GM19467 (cell line): ENCODE results near the gene PICALM.
"Not testable (repeated sequence)": the region's sequence is repeated elsewhere in the genome, so short reads cannot be mapped to it uniquely, and the experiment has no call there.

ENCODE experiments used
- ATAC-seq: cut with Tn5 transposase; IDR thresholded peaks from one replicate; pipeline ENCODE4 v1.9.1; 2021; ENCODE audit warnings: mild to moderate bottlenecking, moderate library complexity; ENCODE audit not compliant: unreplicated experiment

PICALM gene

GRCh38 chr11:86068951-86069407 lies at the start of gene PICALM:
TSS of gene PICALM (minus strand) at chr11:86069084. CDS start at chr11:86068780, 304 bp downstream.
- ATAC-seq = peak; percentile 82

- ATAC-seq = no peak
Measured at GRCh38 chr11:86118253-86118652, 49.4 kb upstream of the PICALM start.

GRCh38 chr11:86117712-86118063 lies 48.8 kb upstream of the PICALM start:
- ATAC-seq = no peak

- no peak for ATAC-seq
Measured at GRCh38 chr11:86117001-86117711, 48.3 kb upstream of the PICALM start.

- ATAC-seq = peak; percentile 77
Measured at GRCh38 chr11:86116386-86116726, 47.5 kb upstream of the PICALM start.

DNA sequence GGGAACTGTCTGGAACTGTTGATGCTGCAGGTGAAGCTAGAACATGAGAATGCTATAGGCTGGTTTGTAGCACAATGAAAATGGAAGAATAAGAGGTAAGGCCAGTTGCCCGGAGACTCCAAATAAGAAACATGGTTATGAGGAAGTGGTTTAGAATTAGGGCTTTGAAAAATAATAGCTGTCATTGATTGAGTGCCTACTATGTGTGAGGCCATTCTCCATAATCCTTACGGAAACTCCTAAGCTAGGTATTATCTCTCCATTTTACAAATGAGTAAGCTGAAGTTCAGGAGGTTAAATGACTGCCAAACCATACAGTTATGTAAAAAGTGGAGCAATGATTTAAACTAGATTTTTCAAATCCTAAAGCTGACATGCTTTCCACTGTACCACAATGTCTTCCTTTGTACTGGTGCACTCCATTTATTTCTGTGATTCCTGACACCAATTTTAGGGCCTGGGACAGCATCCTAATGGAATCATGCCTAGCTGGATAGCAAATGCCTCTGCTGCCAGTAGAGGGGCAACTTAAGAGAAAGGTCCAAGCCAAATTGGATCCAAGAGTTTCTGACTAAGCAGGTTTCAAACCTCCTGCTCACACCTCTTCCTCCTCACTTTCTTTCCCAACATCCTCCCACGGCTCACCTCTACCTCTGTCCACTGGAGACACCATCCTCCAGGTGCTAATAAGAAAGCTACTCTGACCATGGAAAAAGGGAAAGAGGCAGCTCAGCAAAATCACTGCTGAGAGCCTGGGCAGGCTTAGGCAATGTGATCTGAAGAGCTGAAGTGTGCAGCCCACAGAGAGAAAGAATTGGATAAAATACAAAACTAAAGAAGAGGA lies 46.9 kb upstream of the PICALM start:
- peak; percentile 31 for ATAC-seq

DNA sequence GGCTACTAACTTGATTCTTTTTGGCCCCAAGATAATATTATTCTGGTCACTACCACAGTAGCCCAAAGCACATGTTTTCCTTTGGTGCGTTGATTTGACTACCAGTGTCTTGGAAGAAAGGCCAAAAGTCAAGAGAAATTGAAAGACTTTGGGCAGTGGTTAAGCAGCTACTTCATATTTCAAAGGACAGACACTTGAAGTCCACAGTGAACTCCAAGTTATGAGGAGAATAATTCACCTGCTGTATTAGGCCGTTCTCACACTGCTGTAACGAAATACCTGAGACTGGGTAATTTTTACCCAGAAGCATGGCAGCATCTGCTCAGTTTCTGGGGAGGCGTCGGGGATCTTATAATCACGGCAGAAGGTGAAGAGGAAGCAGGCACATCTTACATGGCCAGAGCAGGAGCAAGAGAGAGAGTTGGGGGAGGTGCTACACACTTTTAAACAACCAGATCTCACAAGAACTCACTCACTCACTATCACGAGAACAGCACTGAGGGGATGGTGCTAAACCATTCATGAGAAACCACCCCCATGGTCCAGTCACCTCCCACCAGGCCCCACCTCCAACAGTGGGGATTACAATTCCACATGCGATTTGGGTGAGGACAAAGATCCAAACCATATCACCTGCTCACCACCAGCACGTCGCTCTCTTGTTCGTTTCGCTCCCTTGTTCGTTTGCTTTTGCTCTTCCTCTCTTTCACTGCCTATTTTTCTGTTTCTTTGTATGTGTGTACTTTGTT lies 40.2 kb upstream of the PICALM start:
- ATAC-seq = no peak

DNA sequence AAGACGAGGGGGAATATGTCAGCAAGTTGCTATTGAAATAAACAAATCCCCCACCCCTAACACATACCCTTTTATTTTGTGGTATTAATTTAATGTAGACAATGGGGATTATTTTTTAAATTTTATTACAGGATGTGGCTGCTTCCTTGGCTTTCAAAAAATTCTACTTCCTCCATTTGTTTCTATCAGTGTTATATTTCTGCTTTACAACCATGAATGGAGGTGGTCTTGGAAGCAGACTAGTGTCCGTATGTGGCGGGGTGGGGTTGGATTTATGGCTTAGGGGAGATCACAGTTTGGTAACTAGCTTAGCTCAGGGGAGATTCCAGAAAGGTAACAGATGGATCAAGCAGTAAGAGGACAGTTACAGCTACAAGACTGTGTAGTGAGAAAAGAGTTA lies 39.3 kb upstream of the PICALM start:
- no peak for ATAC-seq

DNA sequence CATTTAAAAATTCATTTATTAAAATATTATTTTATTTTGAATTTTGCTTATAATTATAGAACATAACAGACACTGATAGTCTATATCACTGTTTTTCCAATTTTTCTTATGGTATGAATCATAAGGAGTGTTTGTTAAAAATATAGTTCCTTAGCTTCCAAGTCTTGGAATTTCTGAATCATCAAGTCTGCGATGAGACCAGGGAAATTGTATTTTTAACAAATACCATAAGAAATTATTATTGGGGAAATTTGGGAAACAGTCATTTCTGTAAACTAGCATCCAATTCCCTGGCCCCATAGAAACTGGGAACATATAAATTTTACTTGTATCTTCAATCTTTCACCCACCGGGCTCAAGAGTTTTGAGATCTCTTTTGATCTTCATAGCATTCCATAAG lies 38.0 kb upstream of the PICALM start:
- no peak for ATAC-seq

DNA sequence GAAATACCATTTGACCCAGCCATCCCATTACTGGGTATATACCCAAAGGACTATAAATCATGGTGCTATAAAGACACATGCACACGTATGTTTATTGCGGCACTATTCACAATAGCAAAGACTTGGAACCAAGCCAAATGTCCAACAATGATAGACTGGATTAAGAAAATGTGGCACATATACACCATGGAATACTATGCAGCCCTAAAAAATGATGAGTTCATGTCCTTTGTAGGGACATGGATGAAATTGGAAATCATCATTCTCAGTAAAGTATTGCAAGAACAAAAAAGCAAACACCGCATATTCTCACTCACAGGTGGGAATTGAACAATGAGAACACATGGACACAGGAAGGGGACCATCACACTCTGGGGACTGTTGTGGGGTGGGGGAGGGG lies 37.1 kb upstream of the PICALM start:
- not testable (repeated sequence) for ATAC-seq

DNA sequence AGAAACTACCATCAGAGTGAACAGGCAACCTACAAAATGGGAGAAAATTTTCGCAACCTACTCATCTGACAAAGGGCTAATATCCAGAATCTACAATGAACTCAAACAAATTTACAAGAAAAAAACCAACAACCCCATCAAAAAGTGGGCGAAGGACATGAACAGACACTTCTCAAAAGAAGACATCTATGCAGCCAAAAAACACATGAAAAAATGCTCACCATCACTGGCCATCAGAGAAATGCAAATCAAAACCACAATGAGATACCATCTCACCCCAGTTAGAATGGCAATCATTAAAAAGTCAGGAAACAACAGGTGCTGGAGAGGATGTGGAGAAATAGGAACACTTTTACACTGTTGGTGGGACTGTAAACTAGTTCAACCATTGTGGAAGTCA lies 36.7 kb upstream of the PICALM start:
- ATAC-seq = not testable (repeated sequence)

DNA sequence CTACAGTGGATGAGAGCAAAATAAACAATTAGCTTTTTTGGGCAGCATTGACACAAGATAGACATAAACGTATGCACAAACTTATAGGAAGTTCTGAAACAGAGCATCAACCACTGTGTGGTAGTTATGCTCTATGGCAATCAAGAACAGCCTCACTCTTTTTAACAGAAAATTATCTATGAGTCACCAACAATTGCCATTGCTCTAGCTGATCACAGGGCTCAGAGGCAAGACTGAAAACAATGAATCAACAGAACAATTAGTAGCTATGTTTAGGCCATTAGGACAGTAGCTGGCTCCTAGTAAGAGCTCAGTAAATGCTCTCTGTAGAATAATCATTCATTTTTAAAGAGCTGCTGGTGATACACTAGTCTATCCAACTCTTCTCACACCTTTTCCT lies 34.9 kb upstream of the PICALM start:
- no peak for ATAC-seq

DNA sequence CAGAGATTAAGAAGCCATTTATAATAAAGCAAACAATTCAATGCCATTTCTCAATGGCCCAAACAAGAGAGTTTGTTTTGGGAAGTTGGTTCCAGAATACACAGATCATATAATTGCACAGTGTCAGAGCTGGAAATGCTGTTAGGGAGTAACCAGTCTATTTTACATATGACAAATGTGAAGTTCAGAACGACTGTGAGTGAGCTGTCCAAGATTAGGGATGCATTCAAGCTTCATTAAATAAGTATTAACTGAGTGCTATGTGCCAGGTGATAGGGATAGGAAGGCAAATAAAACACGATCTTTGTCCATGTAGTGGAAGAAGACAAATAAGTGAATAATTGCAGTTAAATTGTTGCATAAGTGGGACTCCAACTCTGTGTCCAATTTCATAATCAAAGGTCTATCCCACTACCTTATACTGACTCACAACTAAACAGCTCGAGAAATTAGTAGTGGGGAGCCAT lies 33.1 kb upstream of the PICALM start:
- ATAC-seq = no peak

DNA sequence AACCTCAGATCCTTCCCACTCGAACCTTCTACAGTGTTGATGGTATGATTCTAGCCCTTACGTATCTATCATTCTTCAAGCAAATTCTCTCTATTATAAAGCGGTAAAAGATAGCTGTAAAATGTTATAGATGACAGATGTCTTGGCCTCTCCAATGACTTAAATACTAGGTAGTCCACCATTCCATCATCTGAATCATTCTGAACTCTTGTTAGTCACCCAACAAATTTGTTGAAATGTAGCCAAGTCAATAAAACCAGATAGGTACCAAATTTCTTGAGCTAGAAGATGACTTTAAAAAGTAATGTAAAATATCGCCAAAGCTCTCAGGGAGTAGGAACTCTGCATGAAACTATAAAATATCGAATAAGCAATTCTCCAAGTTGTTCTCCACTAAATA lies 32.6 kb upstream of the PICALM start:
- no peak for ATAC-seq

GRCh38 chr11:86099874-86100273 lies 31.0 kb upstream of the PICALM start:
- no peak for ATAC-seq

DNA sequence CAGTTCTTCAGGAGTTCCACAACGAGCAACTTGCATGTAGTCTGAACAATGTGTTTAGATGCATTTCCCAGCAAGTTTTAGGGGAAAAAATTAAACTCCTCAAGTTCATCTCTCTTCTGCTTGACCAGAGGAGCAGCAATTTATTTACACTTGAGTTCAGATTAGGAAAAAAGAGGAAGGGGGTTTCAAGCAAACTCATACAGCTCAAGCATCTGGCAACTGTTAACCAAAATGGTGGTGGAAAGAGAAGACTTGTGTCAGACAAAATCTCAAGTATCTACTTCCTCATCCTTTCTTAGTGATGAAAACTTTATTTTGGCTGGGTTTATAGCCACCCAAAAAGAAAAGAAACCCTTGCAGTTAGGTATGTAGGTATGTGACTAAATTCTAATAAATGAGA lies 29.1 kb upstream of the PICALM start:
- no peak for ATAC-seq

- no peak for ATAC-seq
Measured at GRCh38 chr11:86091566-86091965, 22.7 kb upstream of the PICALM start.

DNA sequence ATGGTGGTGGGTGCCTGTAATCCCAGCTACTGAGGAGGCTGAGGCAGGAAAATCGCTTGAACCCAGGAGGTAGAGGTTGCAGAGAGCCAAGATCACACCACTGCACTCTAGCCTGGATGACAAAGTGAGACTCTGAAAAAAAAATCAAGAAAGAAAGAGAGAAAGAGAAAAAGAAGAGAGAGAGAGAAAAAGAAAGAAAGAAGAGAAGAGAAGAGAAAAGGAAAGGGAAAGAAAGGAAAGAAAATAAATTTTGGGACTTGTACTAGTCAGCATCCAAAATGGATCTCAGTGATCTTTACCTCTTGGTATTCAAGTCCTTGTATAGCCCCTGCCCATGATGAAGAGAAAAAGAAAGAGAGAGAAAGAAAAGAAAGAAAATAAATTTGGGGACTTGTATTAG lies 22.2 kb upstream of the PICALM start:
- ATAC-seq = no peak

- no peak for ATAC-seq
Measured at GRCh38 chr11:86089659-86090058, 20.8 kb upstream of the PICALM start.

DNA sequence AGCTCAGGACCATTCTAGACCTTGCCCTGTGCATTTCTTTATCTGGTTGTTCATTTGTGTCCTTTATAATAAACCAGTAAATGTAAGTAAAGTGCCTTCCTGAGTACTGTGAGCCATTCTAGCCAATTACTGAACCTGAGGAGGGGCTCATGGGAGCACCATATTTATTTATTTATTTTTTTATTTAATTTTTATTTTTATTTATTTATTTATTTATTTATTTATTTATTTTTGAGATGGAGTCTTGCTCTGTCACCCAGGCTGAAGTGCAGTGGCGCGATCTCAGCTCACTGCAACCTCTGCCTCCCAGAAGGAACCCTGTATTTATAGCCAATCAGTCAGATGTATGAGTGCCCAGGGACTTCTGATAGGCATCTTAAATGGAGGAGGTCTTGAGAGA lies 18.8 kb upstream of the PICALM start:
- not testable (repeated sequence) for ATAC-seq

- ATAC-seq = no peak
Measured at GRCh38 chr11:86087256-86087655, 18.4 kb upstream of the PICALM start.

- ATAC-seq = no peak
Measured at GRCh38 chr11:86081455-86081854, 12.6 kb upstream of the PICALM start.
